Mesodermal cell (in vitro differentiated cells): ENCODE data around the gene COX8A.

Experiments
- H3K27ac ChIP-seq: 2 replicates; pipeline ENCODE4 v1.7.0; 2013; ENCODE audit warnings: mild to moderate bottlenecking, low read depth, low read length, moderate library complexity; ENCODE audit not compliant: severe bottlenecking
- H3K36me3 ChIP-seq: 2 replicates; pipeline ENCODE4 v1.7.1; 2013; ENCODE audit warnings: mild to moderate bottlenecking, low read length, moderate library complexity; ENCODE audit not compliant: control insufficient read depth, insufficient read depth
- H3K4me1 ChIP-seq: one replicate; pipeline ENCODE4 v1.7.1; 2013; ENCODE audit warnings: mild to moderate bottlenecking, low read length; ENCODE audit not compliant: insufficient read depth, control insufficient read depth, poor library complexity, severe bottlenecking
- H3K4me3 ChIP-seq: 2 replicates; pipeline ENCODE4 v1.7.0; 2013; ENCODE audit warnings: low read length, control low read depth, mild to moderate bottlenecking; ENCODE audit not compliant: insufficient read depth, poor library complexity, severe bottlenecking; ENCODE audit errors: extremely low read depth
- H3K9me3 ChIP-seq: 2 replicates; pipeline ENCODE4 v1.7.1; 2013; ENCODE audit warnings: mild to moderate bottlenecking, low read length, moderate library complexity; ENCODE audit not compliant: control insufficient read depth
- WGBS, 2 experiments: methylation state at CpG; one replicate each; pipeline ENCODE4 v1.1.5; 2013; ENCODE audit warnings: missing lambda C conversion rate in 2 of 2; ENCODE audit not compliant: insufficient coverage in 2 of 2; 5-methylcytosine and 5-hydroxymethylcytosine counted together

Gene COX8A

DNA sequence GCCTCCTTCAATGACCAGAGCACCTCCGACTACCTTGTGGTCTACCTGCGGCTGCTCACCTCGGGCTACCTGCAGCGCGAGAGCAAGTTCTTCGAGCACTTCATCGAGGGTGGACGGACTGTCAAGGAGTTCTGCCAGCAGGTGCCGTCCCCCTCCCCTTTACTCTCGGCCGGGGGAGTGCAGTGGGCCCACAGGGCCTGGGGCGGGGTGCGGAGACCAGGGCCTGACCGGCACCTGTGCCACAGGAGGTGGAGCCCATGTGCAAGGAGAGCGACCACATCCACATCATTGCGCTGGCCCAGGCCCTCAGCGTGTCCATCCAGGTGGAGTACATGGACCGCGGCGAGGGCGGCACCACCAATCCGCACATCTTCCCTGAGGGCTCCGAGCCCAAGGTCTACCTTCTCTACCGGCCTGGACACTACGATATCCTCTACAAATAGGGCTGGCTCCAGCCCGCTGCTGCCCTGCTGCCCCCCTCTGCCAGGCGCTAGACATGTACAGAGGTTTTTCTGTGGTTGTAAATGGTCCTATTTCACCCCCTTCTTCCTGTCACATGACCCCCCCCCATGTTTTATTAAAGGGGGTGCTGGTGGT lies 22.8 kb downstream of the COX8A start:
- Histone ChIP-seq H3K27ac (no peak overlapping the region), H3K4me3 (no peak overlapping the region), H3K4me1 (peaks cover 11% of the 10 kb centered on the region), H3K9me3 (no peaks in the 10 kb centered on the region), H3K36me3 (peaks cover 43% of the 10 kb centered on the region)
- 94 to 97% methylated on average over 23 to 25 of the region's 27 CpGs for WGBS, 2 experiments

DNA sequence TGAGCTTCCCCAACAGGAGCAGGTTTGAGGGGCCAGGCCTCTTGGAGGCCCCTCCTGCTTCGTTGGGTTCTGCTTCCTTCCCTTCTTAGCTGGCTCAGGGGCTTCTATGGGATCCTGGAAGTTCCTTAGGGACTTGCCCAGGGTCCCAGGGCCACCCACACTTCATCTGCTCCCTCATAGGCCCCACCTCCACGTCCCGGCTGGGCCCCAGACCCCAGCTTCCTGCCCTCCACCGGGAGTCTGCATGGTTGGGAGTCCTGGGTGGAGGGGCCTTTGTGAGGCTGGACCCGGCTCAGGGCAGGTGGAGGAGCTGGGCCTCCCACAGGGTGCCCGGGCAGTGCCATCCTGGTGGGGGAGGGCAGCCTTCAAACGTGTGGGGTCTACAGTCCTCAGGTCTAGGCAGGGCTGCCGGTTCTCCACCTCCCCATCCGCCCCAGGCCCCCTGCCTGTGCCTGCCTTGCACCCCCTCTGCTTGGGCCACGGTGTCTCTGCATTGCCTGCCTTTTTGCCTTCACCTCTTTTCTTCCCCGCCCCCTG lies 23.4 kb downstream of the COX8A start:
- Histone ChIP-seq H3K4me1 (peaks cover 11% of the 10 kb centered on the region), H3K9me3 (no peaks in the 10 kb centered on the region), H3K4me3 (no peak overlapping the region), H3K27ac (no peak overlapping the region), H3K36me3 (peaks cover 43% of the 10 kb centered on the region)
- WGBS, 2 experiments, result 83 to 84% methylated on average over 7 to 10 of the region's 11 CpGs

DNA sequence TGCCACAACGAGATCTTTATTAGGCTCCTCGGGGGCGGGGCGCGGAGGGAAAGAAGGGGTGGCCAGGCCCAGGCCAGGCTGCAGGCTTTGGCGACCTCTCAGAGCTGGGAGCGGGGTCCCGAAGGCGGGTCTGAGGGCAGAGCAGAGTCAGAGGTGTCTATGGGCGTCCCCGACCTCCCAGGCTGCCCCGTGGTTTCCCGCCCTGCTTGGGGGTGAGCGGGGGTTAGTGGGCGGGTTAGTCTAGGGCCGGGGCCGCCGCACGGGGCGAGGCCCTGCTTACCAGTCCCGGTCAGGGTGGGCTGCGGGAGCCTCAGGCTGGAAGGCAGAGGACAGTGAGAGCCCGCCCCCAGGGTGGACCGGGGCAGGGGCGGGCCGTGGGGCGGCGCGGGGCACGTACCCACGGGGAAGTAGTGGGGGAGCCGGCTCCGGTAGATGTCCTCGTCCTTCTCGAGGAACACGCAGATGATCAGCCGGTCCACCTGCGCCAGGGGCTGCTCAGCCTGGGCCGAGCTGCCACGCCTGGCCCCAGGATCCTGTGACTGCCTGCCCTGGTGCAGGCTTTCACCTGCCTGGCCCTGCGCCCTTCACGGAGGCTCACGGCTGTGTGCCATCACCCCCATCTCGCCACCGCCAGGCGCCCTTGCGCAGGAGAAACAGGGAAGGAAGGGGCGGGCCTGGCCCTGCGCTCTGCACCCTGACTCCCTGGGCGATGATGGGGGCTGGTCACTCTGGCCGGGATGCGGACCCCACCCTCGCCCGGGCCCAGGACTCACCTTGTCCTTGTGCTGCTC lies 24.3 kb downstream of the COX8A start:
- Histone ChIP-seq H3K36me3 (peaks cover 42% of the 10 kb centered on the region), H3K4me3 (no peak overlapping the region), H3K9me3 (no peaks in the 10 kb centered on the region), H3K4me1 (peaks cover 11% of the 10 kb centered on the region), H3K27ac (no peak overlapping the region)
- 46 to 48% methylated on average over 31 to 45 of the region's 54 CpGs for WGBS, 2 experiments

DNA sequence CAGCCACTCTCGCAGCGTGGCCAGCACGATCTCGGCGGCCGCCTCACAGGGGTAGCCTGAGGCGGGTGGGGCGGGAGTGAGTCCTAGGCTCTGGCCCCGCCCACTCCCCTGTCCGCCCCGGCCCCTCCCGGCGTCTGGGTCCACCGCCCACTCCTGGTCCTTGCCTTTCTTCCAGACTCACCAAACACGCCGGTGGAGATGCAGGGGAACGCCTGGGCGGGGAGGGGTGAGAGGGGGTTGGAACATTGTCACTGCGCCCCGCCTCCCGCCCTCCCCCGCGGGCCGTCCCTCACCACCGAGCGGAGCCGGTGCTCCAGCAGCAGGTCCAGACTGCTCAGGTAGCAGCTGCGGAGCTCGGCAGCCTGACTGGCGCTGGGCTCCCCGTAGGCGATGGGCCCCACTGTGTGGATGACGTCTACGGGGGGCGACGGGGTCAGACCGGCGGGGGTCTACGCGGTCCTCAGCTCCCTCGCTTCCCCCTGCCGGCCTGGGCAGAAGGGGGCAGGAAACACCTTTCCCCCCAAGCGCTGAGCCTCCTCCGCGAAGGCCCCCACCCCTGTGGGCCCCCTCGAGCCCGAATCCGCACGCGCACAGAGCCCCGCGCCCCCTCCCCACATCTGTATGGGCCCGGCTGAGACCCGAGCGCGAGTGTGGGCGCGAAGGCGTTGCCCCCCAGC lies 25.1 kb downstream of the COX8A start:
- no peaks in the 10 kb centered on the region for H3K9me3 ChIP-seq
- no peak overlapping the region for H3K27ac ChIP-seq
- 2% methylated on average over 27 to 48 of the region's 59 CpGs for WGBS, 2 experiments
- peaks cover 35% of the 10 kb centered on the region for H3K36me3 ChIP-seq
- H3K4me3 ChIP-seq, result peak overlapping the region; percentile 5
- H3K4me1 ChIP-seq, result peaks cover 11% of the 10 kb centered on the region

DNA sequence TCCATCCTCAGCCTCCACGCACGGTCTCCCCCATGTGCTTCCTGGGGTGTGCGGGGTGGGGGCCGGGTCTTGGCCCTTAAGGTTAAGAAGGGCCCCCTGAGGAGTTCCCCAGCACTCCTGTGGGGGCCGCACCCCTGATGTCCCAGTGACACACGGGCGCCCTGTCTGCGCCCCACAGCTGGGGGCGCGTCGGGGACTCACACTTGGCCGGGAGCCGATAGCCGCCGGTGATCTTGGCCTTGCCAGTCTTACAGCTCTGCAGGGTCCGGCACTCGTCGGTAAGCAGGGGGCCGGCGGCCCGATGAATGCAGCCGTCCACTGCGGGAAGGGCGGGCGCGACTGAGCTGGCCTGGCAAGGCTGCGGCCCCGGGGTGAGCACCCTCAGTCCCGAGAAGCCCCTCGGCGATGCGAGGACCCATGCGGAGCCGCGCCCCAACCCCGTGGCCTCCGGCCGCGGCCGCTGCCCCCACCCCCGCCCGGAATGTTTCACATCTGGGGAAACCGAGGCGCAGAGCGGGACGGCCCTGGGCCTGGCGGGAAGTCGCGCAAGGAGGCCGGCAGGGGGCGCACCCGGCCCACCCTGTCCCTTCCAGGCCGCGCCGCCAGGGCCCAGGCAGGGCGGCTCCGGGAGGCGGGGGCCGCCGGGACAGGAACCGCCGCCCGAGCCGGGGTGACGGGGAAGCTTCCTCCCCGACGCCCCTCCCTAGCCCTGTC lies 25.8 kb downstream of the COX8A start:
- Histone ChIP-seq H3K4me1 (peaks cover 11% of the 10 kb centered on the region), H3K27ac (no peak overlapping the region), H3K36me3 (peaks cover 29% of the 10 kb centered on the region), H3K4me3 (peak overlapping the region; percentile 14), H3K9me3 (no peaks in the 10 kb centered on the region)
- WGBS, 2 experiments, result 3 to 4% methylated on average over 48 to 50 of the region's 67 CpGs

DNA sequence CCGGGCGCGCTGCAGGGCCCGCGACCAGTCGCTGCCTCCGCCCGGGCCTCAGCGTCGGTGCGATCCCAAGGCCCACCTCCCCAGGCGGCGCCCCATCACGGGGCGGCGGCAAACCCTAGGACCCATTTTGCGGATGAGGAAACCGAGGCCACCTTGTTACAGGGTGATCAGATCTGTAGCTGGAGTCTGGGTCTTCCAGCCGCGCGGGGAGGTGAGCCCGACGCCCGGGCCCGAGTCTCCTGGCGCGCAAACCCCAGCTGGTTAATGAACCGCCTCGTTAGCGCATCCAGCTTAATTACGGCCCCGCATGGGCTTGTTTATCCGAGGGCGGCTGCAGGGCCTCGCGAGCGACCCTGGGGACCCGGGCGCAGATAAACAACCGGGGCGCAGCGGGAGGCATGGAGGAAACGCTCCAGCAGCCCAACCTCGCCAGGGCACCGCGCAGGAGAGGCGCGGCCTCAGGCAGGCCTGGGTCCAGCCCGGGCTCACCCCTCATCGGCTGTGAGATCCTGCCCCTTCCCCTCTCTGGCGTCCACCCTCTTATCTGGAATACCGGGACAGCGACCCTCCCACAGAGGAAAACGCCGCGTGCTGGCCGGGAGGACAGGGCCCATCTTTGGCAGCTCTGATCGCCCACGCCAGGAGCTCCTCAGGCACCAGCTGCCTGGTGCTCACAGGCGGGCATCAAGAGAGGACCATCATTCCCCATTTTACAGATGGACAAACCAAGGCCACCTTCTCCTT lies 26.5 kb downstream of the COX8A start:
- peaks cover 25% of the 10 kb centered on the region for H3K36me3 ChIP-seq
- no peaks in the 10 kb centered on the region for H3K9me3 ChIP-seq
- H3K4me1 ChIP-seq, result peaks cover 11% of the 10 kb centered on the region
- no peak overlapping the region for H3K27ac ChIP-seq
- WGBS, 2 experiments, result 70 to 80% methylated on average over 48 to 59 of the region's 60 CpGs
- H3K4me3 ChIP-seq, result no peak overlapping the region

DNA sequence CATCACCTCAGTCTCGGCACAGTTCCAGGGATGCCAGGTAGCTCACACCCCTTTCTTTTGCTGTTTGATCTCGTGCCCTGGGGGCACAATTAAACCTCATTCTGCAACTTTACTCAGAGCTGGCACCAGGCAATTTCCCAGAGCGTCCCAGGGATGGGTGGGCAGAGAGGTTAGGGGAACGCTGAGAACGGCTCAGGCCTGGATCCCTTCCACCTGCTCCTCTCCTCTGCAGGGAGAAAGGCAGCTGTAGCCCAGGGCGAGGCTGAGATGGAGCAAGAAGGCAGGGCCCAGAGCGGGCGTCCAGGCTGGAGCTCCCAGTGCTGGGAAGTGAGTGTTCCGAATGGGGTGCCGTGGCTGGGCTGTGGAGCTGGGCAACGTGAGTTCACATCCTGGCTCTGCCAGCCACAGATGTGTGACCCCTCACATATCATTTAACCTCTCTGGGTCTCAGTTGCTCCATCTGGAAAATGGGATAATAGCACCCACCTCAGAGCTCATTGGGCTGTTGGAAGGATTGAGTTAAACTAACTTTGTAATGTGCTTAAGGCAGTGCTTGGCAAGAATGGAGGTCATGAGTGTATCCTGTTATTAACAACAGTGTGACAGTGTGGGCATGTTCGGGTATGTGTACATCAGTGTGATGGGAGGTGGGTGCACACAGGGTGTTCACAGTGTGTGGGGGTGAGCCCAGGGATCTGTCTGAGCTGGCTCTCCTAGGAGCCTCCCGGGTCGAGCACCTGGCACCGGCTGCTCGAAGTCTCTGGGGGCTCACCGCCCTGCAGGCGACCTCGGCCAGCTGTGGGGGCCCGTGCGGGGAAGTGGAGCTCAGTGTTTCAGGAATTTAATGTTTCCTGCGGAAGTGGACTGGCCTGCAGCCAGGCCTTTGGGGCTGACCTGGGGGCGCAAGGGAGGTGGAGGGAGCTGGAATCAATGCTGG lies 27.3 kb downstream of the COX8A start:
- H3K9me3 ChIP-seq, result no peaks in the 10 kb centered on the region
- WGBS, 2 experiments, result 90 to 91% methylated on average over 11 to 12 of the region's 23 CpGs
- no peak overlapping the region for H3K27ac ChIP-seq
- peaks cover 11% of the 10 kb centered on the region for H3K4me1 ChIP-seq
- H3K4me3 ChIP-seq, result no peak overlapping the region
- peaks cover 16% of the 10 kb centered on the region for H3K36me3 ChIP-seq

DNA sequence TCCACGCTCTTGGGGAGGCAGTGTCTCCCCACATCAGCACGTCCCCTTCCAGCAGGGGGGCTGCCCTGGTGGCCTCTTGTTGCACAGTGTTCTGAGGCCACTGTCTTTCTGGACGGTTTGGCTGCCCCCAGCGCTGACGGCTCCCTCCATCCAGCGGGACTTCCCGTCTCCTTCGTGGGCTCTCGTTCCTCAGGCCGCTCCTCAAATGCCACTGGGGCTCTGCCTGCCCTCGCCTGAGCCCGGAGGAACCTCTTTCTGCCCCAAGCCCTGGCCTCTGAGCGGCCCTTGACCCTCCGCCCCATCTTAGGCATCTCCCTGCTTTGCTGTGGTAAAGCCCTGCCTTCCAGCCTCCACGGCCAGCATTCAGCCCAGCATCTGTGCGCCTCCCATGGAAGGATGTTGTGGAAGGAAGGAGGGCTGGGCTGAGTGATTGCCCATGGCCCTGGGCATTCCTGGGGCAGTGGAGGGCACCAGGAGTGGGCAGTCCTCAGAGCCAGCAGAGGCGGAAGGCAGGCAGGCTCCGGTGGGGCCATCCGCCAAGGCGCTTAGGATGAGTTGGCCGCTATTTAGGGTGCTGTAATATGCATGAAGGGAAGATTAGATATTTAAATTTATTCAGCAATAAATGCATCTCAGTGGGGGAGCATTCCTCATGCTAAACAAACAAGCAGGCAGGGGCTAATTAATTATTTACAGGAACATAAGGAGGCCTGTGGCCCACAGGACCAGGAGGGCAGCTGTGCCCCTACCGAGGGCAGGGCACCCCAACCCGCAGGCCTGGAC lies 29.6 kb downstream of the COX8A start:
- peaks cover 15% of the 10 kb centered on the region for H3K4me1 ChIP-seq
- H3K9me3 ChIP-seq, result no peaks in the 10 kb centered on the region
- H3K4me3 ChIP-seq, result no peak overlapping the region
- no peak overlapping the region for H3K27ac ChIP-seq
- H3K36me3 ChIP-seq, result no peaks in the 10 kb centered on the region
- 80 to 87% methylated on average over 15 to 20 of the region's 23 CpGs for WGBS, 2 experiments

DNA sequence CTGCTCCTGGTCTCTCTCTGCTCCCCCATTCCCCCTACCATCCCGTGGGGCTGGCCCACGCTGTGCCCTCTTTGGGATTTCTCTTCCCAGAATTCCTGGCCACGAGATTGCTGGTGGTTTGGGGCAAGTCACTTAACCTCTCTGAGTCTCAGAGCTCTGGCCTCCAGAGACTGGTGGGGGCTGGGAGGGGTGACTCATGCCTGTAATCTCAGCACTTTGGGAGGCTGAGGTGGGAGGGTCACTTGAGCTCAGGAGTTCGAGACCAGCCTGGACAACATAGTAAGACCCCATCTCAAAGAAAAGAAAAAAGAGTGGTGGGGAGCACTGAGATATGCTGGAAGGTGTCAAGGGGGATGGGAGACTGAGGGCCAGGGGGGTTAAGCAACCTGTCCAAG lies 30.2 kb downstream of the COX8A start:
- WGBS, 2 experiments, result 100% methylated on average over 1 of the region's 4 CpGs
- no peaks in the 10 kb centered on the region for H3K9me3 ChIP-seq
- H3K4me1 ChIP-seq, result peaks cover 14% of the 10 kb centered on the region
- H3K27ac ChIP-seq, result no peak overlapping the region
- H3K36me3 ChIP-seq, result no peaks in the 10 kb centered on the region
- H3K4me3 ChIP-seq, result no peak overlapping the region
